Epidermal melanocyte (primary cell): ENCODE data around the gene PCDHB16.
"Not testable (repeated sequence)": the region's sequence is repeated elsewhere in the genome, so short reads cannot be mapped to it uniquely, and the experiment has no call there.

Source experiments
- DNase-seq: peaks from one replicate; pipeline ENCODE4 v3.0.0; 2011; ENCODE audit warnings: low spot score; ENCODE audit not compliant: insufficient read length

PCDHB16 gene

DNA sequence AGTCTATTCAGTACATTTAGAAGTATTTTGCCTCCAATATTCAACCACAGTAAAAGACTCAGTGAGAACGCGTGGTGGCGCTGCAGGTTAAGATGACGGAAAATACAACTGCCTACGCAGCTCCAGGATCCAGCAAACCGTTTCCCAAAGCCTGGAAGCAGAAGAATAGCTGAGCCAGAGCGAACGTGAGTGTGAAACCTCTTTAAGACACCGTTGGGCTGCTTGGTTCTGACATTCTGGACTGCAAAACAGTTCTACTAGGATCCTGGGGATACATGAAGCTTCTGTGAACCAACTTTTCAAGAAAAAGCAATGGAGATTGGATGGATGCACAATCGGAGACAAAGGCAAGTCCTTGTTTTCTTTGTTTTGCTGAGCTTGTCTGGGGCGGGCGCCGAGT is at the start of gene PCDHB16:
Gene PCDHB16 (plus strand): TSS at position 140 of the 400 bp plus-strand sequence. CDS start 173 bp downstream, at position 313.
- DNase-seq: no peak

DNA sequence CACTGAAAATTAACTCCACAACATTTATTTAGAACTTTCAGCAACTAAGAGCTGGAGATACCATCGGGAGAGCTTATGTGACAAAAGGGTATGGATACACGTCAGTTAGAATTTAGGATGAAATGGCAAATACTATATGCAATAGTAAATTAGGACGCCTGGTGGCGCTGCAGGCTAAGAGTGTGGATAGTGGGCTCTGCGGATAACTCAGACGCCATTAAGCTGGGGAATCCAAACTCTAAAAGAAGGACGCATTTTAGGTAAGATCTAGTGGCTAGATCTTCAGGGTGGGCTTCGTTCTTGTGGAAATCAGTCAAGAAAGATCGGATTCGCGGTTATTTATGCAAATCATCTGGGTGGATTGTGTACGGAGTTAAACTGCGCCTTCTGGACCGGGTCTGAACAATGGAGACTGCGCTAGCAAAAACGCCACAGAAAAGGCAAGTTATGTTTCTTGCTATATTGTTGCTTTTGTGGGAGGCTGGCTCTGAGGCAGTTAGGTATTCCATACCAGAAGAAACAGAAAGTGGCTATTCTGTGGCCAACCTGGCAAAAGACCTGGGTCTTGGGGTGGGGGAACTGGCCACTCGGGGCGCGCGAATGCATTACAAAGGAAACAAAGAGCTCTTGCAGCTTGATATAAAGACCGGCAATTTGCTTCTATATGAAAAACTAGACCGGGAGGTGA is 47.0 kb upstream of the PCDHB16 start, which contains the start of gene PCDHB5:
Gene PCDHB5 (plus strand): TSS at position 177 of the 688 bp plus-strand sequence. CDS start 229 bp downstream, at position 406.
- no peak for DNase-seq

DNA sequence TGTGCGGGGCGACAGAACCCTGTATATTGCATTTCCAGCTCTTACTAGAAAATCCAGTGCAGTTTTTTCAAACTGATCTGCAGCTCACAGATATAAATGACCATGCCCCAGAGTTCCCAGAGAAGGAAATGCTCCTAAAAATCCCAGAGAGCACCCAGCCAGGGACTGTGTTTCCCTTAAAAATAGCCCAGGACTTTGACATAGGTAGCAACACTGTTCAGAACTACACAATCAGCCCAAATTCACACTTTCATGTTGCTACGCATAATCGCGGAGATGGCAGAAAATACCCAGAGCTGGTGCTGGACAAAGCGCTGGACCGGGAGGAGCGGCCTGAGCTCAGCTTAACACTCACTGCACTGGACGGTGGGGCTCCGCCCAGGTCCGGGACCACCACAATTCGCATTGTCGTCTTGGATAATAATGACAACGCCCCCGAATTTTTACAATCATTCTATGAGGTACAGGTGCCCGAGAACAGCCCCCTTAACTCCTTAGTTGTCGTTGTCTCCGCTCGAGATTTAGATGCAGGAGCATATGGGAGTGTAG is 46.4 kb upstream of the PCDHB16 start:
- no peak for DNase-seq

DNA sequence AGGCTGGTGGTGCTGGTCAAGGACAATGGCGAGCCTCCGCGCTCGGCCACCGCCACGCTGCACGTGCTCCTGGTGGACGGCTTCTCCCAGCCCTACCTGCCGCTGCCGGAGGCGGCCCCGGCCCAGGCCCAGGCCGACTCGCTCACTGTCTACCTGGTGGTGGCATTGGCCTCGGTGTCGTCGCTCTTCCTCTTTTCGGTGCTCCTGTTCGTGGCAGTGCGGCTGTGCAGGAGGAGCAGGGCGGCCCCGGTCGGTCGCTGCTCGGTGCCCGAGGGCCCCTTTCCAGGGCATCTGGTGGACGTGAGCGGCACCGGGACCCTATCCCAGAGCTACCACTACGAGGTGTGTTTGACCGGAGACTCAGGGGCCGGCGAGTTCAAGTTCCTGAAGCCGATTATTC is 44.8 kb upstream of the PCDHB16 start:
- DNase-seq: not testable (repeated sequence)

DNA sequence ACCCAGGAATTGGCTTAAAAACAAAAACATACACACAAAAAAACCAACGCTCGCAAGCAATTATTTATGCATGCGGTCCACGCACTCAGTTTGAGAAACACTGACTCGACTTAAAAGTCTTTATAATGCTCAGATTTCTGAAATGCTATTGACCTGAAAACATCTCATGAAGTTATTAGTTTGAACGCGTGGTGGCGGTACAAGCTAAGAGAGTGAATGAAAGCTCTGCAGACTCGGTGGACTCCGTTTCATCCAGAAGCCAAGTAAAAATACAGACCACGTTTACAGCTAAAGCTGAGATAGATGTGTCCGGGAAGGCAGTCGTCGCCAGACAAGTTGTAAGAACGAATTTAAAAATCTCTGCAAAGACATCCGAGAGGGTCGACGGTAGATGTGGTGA is 32.4 kb upstream of the PCDHB16 start, which contains the start of gene PCDHB6:
Gene PCDHB6 (plus strand): TSS at position 246 of the 400 bp plus-strand sequence. CDS start 201 bp downstream, outside the sequence.
- DNase-seq: no peak

DNA sequence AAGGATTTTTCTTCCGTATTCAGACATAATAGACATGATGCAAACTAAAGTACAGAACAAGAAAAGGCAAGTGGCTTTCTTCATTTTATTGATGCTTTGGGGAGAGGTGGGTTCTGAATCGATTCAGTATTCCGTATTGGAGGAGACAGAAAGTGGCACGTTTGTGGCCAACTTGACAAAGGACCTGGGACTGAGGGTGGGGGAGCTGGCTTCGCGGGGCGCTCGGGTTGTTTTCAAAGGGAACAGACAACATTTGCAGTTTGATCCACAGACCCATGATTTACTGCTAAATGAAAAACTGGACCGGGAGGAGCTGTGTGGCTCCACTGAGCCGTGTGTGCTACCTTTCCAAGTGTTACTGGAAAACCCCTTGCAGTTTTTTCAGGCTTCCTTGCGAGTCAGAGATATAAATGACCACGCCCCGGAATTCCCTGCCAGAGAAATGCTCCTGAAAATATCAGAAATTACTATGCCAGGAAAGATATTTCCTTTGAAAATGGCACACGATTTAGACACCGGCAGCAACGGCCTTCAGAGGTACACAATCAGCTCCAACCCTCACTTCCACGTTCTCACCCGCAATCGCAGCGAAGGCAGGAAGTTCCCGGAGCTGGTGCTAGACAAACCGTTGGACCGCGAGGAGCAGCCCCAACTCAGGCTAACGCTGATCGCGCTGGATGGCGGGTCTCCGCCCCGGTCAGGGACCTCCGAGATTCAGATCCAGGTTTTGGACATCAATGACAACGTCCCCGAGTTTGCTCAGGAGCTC is 31.8 kb upstream of the PCDHB16 start:
- DNase-seq: no peak

DNA sequence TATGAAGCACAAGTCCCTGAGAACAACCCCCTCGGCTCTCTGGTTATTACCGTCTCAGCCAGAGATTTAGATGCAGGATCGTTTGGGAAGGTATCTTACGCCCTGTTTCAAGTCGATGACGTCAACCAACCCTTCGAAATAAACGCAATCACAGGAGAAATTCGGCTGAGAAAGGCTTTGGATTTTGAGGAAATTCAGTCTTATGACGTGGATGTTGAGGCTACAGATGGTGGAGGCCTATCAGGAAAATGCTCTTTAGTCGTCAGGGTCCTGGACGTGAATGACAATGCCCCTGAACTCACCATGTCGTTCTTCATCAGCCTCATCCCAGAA is 31.2 kb upstream of the PCDHB16 start:
- DNase-seq: no peak

DNA sequence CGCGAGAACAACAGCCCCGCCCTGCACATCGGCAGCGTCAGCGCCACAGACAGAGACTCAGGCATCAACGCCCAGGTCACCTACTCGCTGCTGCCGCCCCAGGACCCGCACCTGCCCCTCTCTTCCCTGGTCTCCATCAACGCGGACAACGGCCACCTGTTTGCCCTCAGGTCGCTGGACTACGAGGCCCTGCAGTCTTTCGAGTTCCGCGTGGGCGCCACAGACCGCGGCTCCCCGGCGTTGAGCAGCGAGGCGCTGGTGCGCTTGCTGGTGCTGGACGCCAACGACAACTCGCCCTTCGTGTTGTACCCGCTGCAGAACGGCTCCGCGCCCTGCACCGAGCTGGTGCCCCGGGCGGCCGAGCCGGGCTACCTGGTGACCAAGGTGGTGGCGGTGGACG is 30.6 kb upstream of the PCDHB16 start:
- DNase-seq: not testable (repeated sequence)

DNA sequence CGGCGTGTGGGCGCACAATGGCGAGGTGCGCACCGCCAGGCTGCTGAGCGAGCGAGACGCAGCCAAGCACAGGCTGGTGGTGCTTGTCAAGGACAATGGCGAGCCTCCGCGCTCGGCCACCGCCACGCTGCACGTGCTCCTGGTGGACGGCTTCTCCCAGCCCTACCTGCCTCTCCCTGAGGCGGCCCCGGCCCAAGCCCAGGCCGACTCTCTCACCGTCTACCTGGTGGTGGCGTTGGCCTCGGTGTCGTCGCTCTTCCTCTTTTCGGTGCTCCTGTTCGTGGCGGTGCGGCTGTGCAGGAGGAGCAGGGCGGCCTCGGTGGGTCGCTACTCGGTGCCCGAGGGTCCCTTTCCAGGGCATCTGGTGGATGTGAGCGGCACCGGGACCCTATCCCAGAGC is 30.1 kb upstream of the PCDHB16 start:
- not testable (repeated sequence) for DNase-seq

DNA sequence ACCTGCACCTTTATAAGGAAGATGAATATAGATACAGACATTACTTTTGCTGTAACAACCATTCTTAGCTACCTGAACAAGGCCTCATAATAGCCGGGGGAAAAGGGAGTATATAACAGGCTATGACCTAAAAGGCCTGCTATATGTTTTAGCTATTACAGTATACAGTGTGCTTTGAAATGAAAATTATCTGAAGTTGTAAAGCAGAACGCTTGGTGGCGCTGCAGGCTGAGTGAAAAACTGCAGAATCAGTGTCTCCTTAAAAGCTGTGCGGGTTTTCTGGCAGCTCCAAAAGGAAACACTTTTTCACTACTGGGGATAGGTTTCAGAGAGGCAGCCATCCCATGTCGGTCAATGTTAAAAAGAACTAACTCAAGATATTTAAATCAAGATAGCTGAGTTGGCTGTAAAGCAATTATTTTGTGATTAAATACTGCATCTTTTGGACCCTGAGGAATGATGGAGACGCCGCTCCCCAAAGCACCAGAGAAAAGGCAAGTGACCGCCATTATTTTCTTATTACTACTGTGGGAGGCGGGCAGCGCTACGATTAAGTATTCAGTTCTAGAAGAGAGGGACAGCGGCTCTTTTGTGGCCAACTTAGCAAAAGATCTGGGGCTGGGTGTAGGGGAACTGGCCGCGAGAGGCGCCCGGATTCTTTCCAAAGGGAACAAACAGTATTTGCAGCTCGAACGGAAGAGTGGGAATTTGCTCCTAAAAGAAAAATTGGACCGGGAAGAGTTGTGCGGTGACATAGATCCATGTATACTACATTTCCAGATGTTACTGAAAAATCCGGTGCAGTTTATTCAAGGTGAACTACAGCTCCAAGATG is 26.4 kb upstream of the PCDHB16 start:
- DNase-seq: no peak

DNA sequence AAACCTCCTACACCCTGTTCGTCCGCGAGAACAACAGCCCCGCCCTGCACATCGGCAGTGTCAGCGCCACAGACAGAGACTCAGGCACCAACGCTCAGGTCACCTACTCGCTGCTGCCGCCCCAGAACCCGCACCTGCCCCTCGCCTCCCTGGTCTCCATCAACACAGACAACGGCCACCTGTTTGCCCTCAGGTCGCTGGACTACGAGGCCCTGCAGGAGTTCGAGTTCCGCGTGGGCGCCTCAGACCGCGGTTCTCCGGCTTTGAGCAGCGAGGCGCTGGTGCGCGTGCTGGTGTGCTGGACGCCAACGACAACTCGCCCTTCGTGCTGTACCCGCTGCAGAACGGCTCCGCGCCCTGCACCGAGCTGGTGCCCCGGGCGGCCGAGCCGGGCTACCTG is 24.8 kb upstream of the PCDHB16 start:
- DNase-seq: not testable (repeated sequence)

DNA sequence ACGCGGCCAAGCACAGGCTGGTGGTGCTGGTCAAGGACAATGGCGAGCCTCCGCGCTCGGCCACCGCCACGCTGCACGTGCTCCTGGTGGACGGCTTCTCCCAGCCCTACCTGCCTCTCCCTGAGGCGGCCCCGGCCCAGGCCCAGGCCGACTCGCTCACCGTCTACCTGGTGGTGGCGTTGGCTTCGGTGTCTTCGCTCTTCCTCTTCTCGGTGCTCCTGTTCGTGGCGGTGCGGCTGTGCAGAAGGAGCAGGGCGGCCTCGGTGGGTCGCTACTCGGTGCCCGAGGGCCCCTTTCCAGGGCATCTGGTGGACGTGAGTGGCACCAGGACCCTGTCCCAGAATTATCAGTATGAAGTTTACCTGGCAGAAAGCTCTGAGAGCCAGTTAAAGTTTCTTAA is 24.3 kb upstream of the PCDHB16 start:
- DNase-seq: not testable (repeated sequence)

DNA sequence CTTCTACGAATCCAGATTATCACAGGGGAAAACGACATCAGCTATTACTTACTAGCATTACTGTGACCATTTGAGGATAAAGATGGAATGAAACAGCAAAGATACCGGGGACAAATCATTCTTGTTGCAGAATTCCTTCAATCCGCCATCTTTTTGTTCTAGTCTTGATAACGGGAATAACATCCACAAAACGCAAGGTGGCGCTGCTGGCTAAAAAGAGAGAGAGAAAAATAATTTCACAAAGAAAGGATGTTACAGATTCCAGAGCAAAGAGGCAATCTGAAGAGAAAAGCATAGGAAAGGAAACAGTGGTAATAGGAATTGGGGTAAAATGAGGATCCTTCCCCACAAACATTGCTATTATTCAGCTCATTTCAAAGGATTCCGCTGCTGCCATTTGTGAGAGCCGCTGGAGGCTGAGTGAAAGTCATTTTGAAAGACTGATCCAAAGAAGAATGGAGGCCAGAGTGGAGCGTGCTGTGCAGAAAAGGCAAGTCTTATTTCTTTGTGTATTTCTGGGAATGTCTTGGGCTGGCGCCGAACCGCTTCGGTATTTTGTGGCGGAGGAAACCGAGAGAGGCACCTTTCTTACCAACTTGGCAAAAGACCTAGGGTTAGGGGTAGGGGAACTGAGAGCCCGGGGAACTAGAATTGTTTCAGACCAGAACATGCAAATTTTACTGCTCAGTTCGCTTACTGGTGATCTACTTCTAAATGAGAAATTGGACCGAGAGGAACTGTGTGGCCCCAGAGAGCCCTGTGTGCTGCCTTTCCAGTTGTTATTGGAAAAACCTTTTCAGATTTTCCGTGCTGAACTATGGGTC is 9.6 kb upstream of the PCDHB16 start, which contains the start of gene PCDHB7:
Gene PCDHB7 (plus strand): TSS at position 264 of the 824 bp plus-strand sequence. CDS start 192 bp downstream, at position 456.
- DNase-seq: no peak

DNA sequence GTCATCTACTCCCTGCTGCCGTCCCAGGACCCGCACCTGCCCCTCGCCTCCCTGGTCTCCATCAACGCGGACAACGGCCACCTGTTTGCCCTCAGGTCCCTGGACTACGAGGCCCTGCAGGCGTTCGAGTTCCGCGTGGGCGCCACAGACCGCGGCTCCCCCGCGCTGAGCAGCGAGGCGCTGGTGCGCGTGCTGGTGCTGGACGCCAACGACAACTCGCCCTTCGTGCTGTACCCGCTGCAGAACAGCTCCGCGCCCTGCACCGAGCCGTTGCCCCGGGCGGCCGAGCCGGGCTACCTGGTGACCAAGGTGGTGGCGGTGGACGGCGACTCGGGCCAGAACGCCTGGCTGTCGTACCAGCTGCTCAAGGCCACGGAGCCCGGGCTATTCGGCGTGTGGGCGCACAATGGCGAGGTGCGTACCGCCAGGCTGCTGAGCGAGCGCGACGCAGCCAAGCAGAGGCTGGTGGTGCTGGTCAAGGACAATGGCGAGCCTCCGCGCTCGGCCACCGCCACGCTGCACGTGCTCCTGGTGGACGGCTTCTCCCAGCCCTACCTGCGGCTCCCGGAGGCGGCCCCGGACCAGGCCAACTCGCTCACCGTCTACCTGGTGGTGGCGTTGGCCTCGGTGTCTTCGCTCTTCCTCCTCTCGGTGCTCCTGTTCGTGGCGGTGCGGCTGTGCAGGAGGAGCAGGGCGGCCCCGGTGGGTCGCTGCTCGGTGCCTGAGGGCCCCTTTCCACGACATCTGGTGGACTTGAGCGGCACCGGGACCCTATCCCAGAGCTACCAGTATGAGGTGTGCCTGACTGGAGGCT is 7.7 kb upstream of the PCDHB16 start:
- not testable (repeated sequence) for DNase-seq

DNA sequence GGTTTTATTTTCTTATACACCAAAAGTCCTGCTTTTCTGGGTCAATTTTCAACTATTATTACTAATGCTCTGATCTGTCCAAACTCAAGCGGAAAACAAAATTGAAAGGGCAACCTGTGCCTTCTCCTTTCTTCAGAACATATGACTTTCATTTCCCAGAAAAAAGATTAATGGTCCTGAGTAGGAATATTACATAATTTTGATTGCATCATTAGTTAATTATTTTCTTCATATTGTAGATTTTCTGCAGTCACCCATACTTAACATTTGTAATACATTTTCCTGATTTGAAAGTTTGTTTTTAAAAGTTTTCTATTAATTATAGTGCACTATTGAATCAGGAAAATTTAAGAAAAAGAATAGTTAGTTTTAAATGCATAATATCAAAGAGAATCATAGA is 6.3 kb upstream of the PCDHB16 start:
- no peak for DNase-seq

DNA sequence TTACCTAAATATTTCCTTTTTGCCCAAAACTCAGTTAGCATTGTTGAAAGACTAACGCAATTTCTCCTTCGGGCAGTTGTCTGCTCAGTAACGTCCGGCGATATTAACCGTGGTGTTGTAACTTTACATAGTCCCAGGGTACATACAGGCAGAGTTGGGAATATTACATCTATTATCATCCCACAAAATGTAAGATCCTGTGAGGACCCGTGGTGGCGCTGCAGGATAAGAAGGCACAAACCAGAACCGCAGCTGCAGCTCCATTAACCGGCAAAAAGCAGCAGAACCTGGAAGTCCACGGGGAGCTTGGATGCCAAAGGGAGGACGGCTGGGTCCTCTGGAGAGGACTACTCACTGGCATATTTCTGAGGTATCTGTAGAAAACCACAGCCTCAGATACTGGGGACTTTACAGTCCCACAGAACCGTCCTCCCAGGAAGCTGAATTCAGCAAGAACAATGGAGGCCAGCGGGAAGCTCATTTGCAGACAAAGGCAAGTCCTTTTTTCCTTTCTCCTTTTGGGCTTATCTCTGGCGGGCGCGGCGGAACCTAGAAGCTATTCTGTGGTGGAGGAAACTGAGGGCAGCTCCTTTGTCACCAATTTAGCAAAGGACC is 4.5 kb upstream of the PCDHB16 start, which contains the start of gene PCDHB8:
Gene PCDHB8 (plus strand): TSS at position 214 of the 615 bp plus-strand sequence. CDS start 245 bp downstream, at position 459.
- not testable (repeated sequence) for DNase-seq

DNA sequence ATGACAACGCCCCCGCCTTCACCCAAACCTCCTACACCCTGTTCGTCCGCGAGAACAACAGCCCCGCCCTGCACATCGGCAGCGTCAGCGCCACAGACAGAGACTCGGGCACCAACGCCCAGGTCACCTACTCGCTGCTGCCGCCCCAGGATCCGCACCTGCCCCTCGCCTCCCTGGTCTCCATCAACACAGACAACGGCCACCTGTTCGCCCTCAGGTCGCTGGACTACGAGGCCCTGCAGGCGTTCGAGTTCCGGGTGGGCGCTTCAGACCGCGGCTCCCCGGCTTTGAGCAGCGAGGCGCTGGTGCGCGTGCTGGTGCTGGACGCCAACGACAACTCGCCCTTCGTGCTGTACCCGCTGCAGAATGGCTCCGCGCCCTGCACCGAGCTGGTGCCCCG is 2.8 kb upstream of the PCDHB16 start:
- not testable (repeated sequence) for DNase-seq

DNA sequence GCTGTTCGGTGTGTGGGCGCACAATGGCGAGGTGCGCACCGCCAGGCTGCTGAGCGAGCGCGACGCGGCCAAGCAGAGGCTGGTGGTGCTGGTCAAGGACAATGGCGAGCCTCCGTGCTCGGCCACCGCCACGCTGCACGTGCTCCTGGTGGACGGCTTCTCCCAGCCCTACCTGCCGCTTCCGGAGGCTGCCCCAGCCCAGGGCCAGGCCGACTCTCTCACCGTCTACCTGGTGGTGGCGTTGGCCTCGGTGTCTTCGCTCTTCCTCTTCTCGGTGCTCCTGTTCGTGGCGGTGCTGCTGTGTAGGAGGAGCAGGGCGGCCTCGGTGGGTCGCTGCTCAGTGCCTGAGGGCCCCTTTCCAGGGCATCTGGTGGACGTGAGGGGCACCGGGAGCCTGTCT is 2.3 kb upstream of the PCDHB16 start:
- not testable (repeated sequence) for DNase-seq

DNA sequence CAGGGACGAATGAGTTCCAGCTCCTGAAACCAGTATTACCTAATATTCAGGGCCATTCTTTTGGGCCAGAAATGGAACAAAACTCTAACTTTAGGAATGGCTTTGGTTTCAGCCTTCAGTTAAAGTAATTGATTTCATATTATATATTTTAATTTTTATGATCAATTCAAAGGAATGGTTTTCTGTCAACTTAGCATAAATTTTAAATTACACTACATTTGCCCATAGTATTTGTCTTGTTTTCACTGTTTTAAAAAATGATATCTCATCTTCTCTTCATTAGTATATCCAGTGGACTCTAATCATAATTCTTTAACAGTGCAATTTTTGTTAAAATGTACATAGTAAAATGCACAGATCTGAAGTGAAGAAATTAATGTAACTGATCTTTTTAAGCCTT is 1.9 kb upstream of the PCDHB16 start:
- DNase-seq: no peak
